ENCODE measurements around the gene MRPL41.
"Not testable (repeated sequence)": the region's sequence is repeated elsewhere in the genome, so short reads cannot be mapped to it uniquely, and the experiment has no call there.

Gene MRPL41

DNA sequence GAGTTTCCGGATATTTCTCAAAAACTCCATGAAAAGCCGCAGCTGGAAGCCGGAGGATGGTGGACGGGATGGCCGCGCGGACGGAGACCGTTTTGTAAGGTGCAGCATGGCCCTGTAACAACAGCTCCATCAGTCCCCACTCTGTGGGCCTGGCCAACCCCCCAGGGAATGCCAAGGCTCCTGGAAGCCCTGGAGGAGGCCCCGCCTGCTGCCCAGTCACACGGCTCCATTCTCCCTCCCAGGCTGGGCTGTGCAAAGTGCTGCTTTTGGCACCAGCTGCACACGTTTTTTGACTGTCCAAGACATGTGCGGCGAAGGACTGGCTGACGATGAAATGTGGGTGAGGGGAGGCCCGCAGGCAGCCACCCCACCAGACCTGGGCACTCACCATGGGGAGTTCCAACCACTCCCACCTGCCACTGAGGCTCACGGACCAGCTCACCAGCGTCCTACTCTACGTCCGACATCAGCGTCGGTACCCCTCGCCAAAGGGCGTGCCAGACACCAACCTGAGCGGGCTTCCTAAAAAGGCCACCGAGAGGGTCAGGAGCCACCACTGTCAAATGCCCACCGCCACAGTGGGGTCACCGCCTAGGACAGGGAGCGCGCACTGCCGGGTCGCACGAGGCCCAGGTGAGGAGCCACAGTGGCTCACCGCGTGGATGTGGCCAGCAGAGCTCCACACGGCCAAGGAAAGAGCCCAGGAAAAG is 28.8 kb upstream of the MRPL41 start:
- no peak for DNase-seq

DNA sequence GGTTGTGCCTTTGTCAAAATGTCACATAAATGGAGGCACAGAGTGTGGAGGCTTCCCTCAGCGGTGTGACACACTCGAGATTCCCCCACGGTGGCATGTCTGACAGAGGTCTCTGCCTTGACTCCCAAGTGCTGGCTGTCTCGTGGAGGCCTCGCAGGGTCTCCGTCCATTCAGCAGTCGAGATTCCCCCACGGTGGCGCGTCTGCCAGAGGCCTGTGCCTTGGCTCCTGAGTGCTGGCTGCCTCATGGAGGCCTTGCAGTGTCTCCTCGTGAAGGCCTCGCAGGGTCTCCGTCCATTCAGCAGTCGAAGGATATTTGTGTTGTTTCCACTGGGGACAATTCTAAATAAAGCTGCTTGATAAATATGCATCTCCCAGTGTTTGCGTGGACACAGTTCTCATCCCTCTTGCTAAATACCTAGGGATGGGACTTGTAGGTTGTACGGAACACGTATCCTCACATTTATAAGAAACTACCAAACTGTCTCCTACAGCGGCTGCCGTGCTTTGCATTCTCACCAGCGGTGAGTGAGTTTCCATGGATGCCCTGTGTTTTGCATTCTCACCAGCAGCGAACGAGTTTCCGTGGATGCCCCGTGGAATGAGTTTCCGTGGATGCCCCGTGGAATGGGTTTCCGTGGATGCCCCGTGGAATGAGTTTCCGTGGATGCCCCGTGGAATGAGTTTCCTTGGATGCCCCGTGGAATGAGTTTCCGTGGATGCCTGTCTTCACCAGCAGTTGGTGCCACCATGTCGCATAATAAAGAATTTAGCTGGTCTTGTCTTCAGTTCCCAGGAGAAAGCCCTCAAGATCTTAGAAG is 27.3 kb upstream of the MRPL41 start:
- DNase-seq: no peak

DNA sequence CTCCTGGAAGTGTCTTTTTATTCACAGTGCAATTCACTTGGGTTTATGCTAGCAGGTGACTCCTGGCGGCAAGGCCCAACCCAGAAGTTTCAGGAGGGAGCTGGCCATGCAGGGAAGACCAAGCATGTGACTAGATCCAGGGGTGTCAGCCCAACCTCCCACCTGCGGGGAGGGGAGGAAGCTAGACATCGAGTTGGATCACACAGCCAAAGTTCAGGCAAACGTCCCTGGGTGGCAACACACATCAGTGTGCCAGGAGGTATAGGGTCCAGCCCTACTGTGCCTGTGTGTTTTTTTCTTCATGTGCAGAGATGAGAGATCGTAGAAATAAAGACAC is 26.7 kb upstream of the MRPL41 start:
- DNase-seq: no peak

DNA sequence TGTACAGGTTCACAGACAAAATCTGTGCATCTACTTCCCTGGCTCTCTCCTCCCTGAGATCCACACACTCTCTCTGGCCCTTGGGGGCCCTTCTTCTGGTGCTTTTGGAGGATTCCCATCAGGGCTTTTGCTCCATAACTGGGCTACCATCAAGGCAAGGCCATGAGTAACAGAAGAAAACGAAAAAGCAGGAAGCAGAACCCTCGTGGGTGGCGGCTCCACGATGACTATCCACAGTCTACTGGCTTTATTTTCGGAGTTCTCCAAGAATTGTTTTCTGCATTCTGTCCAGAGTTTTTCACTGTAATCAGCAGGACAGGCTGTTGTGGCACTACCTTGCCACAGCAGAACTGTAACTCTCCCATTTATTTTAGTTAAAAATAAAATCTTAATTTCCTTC is 21.3 kb upstream of the MRPL41 start:
- no peak for DNase-seq

DNA sequence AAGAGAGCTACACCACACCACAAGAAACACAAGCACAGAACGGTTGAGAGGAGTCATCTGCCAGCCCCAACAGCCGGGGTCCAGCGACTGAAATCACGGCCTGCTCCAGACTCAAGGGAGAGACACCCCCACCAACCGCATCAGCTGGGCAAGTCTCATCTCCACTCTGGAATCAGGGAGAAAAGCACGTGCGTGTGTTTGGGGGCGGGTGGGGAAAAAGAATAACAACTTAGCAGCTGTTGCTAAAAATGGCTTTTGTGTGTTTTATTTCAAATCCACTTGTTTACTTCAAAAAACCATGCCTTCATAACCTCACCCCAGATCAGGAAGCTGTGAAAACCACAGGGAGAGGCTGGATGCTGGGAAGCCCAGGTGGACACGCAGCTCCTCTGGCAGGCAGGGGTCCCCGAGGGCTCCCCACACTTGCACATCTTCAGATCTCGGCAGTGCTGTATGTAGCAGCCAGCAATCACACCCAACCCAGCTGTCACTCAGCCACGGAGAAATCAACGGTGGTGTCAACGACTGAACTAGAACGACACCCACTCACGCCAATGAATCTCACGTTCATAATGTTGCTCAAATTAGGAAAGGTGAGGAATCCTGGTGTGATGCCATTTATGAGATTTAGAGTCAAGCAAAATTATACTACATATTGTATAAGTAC is 20.4 kb upstream of the MRPL41 start:
- no peak for DNase-seq

DNA sequence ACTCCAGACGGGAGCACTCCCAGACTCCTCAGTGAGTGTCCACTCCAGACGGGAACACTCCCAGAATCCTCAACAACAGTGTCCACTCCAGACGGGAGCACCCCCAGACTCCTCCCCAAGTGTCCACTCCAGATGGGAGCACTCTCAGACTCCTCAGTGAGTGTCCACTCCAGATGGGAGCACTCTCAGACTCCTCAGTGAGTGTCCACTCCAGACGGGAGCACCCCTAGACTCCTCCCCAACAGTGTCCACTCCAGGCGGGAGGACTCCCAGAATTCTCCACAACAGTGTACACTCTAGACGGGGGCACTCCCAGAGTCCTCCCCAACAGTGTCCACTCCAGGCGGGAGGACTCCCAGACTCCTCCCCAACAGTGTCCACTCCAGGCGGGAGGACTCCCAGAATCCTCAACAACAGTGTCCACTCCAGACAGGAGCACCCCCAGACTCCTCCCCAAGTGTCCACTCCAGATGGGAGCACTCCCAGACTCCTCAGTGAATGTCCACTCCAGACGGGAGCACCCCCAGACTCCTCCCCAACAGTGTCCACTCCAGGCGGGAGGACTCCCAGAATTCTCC is 18.7 kb upstream of the MRPL41 start:
- DNase-seq: not testable (repeated sequence)

DNA sequence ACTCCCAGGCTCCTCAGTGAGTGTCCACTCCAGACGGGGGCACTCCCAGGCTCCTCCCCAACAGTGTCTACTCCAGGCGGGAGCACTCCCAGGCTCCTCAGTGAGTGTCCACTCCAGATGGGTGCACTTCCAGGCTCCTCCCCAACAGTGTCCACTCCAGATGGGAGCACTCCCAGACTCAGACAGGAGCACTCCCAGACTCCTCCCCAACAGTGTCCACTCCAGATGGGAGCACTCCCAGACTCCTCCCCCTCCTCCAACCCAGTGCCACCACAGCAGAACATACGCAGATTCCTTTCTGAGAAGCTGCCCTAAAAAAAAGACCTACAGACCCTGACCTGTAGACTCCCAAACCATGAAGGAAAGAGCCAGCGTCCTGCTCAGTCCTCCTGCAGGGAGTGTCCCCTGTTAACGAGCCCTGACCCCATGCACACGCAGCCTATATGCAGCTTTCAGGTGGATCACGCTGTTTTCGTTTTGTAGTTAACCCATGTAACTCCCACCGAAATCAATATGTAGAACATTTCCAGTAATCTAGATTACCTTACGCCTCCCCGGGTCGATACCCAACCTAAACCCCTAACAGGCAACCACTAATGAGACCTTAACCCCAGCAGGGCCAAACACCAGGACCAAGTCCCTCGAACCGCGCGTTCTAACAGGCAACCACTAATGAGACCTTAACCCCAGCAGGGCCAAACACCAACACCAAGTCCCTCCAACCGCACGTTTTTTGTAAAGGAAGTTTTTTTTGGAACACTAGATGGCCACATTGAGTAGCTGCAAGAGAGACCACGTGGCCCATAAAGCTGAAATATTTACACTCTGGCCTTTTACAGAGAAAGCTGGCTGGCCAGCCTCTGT is 17.2 kb upstream of the MRPL41 start:
- no peak for DNase-seq

DNA sequence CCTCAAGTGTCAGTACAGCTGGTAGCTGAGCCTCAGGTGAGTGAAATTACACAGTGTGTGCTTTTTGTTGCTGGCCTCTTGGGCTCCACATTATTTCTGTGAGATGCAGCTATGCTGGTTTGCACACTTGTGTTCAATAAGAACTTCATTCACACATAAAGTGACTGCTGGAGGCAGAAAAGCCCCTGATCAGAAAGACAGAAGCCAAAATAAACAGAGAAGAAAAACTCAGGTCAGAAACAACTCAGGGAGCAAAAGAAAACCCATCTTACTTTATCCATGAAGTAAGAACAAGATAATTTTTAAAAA is 16.6 kb upstream of the MRPL41 start:
- DNase-seq: no peak

DNA sequence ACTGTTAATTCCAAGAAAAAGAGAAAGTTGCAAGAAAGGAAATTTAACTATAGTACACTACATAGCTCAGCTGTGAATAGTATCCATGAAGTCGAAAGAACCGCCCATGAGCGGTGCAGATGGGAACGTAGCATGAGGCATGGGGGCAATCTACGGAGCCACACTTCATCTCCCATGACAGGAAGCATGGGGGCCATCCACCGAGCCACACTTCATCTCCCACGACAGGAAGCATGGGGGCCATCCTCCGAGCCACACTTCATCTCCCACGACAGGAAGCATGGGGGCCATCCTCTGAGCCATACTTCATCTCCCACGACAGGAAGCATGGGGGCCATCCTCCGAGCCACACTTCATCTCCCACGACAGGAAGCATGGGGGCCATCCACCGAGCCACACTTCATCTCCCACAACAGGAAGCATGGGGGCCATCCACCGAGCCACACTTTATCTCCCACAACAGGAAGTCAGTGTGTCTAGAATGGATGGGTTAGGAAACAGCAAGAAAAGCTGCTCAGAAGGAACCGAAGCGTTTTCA is 15.0 kb upstream of the MRPL41 start:
- DNase-seq: not testable (repeated sequence)

DNA sequence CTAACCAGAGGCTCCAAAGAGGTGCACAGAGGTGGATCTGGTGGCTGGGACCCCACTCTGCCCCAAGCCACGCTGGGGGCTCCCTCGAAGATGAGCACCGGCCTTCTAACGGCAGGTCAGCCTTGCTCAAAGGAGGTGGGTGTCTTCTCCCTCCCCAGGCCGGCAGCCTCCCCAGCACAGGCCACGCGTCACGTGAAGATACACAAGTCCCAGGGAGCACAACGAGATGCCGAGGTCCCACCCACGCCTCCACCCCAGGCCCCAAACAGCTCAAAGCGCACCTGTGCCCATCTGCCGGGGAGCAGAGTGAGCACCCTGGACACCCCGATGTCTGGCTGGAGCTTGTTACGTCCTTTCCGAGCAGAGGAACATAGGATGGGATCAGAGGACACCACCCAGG is 13.6 kb upstream of the MRPL41 start:
- DNase-seq: no peak

DNA sequence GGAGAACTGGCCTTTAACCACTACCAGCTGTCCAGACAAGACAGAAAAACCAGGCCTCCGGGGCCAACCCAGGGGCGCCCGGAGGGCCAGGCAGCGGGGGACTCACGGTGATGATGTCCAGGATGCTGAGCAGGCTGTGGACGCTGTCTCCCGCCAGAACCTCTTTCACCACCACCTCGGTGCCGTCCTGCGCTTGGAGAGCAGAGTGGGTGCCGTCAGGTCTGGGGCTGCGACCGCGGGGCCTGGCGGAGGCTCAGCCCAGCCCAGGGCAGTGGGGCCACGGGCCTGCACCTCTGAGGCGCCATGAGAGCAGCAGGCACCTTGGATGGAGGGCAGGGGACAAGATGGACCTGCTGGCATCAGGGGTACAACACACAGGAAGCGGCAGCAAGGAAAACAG is 11.1 kb upstream of the MRPL41 start:
- DNase-seq: no peak

DNA sequence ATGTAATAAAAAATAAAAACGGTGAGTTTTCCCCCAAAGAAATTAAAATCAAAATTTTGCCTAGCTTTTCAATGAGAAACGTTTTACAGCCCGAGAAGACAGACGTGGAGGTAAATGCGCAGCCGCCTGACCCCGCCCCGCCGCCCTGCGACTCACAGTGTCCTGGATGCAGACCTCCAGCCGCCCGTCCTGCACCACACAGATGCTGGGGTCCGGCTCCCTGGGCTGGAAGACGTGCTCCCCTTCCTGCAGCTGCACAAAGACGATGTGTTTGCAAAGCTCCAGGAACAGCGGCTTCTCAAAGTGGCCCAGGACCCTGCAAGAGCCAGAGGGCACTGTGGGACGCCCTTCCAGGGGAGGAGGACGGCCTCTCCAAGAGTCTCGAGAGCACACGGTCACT is 9.2 kb upstream of the MRPL41 start:
- DNase-seq: no peak

DNA sequence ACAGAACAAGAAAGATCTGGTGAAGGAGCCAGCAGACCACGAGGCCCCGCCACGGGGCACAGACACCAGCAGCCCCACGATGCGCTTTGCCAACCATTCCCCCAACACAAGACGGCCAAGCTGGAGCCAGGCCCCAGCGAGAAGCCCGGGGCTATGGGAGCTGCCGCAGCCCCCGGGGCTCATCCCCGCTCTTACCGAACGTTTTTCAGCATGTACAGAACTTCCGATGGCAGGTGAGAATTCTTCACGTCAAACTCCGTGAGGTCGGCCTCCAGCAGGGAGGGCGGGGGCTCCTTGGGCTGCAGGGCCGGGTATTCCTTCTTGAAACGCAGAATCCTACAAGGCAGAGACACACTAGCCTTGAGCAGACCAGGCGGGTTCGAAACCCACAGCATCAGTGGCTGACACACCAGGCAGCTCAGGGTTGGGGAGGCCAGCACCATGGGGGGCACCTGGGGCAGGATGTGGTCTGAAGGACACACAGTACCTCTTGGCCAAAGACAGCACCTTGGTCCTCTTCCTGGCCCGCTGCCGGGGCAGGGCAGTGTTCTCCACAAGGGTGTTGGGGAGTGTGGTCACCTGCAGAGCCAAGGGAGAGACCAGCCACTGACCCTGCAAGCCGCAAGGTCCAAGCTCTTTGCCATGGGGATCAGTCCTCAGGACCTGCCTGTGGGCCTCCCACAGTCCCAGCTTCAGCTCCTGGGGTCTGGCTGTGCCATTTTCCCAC is 8.3 kb upstream of the MRPL41 start:
- no peak for DNase-seq

DNA sequence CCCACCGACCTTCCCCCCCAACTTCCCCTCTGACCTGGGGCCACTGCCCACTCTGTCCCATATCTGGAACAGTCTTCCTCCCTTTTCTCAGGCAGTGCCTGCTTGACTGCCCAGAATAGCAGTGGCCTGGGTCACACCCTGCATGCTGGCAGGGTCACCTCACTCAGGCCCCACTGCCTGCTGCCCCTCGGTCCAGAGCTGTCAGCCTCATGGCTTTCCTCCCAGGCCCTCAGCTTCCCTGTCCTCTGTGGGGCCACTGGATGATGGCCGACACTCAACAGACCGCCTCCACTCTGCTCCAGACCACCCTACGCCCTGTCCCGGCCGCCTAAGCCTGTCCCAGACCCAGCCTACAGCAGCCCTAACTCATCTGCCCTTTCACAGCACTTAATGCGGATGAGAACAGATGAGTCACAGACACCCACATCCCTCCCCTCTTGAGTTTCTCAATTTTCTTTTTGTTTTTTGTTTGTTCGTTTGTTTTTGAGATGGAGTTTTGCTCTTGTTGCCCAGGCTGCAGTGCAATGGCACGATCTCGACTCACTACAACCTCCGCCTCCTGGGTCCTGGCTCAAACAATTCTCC is 7.4 kb upstream of the MRPL41 start:
- no peak for DNase-seq

DNA sequence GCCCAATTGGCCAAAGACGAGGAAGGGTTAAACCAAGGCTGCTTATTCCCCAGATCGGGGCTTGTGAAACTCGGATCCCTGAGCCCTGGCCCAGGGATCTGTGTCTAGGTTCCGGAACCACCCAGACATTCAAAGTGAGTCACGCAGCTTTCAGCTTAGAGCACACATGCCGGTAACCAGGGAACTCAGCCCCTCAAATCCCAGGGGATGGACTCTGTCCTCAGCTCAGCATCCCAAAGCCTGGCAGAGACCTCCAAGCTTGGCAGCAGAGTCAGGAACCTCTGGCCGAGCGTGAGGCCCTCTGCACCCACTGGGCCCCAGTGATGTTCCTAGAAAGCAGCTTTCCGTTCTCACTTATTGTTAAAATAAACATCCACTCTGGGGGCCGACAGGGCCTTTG is 6.6 kb upstream of the MRPL41 start:
- peak; percentile 37 for DNase-seq

DNA sequence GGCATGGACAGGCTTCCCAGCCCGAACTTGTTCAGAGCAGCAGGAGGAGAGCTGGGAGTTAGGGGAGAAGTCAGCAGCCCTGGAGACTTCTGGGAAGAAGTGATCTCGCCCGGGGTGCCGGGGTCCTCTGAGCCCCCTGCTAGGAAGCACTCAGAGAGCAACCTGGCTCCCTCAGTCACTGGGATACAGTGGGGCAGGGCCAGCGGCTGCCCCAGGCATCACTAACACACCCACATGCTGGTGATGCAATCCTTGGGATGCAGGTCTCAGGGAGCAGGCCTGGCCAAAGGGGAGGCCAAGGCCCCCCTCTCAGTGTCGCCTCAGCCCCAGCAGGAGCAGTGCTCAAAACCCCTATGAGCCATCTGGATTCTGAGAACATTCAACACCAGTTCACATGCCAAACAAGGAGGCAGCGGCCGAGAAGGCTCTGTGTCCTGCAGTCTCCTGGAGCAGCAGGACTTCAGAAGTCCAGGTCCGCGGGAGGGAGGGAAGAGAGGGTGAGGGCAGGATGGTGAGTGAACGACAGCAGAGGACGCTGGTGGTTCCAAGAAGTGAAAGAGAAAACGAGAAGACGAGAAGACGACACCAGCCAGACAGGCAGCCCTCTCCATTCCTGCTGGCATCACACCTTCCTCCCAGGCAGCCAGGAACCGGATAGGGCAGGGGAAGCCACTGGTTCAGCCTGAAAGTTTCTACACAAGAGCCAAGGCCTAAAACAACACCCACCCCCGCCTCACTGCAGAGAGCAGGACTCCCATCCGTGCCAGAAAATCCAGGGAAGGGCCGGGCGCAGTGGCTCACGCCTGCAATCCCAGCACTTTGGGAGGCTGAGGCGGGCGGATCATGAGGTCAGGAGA is 3.8 kb upstream of the MRPL41 start:
- DNase-seq: no peak

DNA sequence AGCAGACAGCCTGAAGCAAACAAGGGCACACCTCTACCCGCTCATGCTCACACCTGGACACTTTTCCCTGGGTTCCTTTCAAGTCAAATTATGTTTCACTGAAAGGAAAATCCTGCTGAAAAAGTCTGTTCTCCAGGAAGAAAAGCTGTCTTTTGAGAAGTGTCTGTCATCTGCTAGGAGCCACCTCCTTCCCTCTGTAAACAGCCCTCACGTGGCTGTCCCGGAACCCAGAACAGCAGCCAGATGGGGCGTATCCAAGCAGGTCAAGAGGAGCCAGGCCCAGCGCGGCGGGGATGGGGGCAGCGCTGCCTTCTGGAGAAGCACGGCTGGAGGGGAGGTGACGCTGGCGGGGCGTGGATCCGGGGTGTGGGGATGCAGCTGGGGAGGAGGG is 1.5 kb upstream of the MRPL41 start, which contains the start of gene PNPLA7:
TSS of gene PNPLA7 (minus strand) at position 172 of the 391 bp plus-strand sequence. CDS start 205 bp downstream, outside the sequence.
- DNase-seq: peak; percentile 43

DNA sequence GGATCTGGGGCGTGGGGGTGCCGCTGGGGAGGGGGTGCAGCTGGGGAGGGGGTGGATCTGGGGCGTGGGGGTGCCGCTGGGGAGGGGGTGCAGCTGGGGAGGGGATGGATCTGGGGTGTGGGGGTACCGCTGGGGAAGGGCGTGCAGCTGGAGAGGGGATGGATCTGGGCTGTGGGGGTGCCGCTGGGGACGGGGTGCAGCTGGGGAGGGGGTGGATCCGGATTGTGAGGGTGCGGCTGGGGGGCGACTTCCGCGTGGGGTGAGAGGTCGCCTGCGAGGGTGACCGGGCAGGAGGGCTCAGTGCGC is 768 bp upstream of the MRPL41 start:
- DNase-seq: not testable (repeated sequence)

DNA sequence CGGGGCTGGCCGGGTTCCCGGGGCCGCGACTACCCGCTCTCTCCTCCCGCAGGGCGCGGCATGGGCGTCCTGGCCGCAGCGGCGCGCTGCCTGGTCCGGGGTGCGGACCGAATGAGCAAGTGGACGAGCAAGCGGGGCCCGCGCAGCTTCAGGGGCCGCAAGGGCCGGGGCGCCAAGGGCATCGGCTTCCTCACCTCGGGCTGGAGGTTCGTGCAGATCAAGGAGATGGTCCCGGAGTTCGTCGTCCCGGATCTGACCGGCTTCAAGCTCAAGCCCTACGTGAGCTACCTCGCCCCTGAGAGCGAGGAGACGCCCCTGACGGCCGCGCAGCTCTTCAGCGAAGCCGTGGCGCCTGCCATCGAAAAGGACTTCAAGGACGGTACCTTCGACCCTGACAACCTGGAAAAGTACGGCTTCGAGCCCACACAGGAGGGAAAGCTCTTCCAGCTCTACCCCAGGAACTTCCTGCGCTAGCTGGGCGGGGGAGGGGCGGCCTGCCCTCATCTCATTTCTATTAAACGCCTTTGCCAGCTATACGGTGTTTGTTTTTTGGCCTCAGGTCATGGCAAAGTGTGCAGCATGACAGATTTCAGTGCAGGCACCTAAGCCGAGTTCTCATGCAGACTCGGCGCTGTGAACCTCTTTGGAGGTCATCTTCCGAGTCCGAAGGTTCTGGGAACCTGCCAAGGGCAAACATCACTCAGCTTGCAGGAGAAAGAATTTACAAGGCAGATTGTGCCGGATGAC is 516 bp downstream of the MRPL41 start:
- no peak for DNase-seq

DNA sequence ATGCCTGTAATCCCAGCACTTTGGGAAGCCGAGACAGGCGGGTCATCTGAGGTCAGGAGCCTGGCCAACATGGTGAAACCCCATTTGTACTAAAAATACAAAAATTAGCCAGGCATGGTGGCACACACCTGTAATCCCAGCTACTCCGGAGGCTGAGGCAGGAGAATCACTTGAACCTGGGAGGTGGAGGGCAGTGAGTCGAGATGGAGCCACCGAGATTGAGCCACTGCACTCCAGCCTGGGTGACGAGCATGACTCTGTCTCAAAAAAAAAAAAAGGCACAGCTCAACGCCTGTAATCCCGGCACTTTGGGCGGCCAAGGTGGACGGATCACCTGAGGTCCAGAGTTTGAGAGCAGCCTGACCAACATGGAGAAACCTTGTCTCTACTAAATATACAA is 2.0 kb downstream of the MRPL41 start:
- DNase-seq: not testable (repeated sequence)

Measured in T1000 (cell line).